RKO (cell line): Measurements from ENCODE around the gene TSHZ2.

Source experiments
- DNase-seq: peaks from one replicate; pipeline ENCODE4 v3.0.0-alpha.2; 2016; ENCODE audit warnings: low spot score

The TSHZ2 gene

GRCh38 chr20:53133628-53134027 is 161.5 kb downstream of the TSHZ2 start:
- DNase-seq: no peak

DNA sequence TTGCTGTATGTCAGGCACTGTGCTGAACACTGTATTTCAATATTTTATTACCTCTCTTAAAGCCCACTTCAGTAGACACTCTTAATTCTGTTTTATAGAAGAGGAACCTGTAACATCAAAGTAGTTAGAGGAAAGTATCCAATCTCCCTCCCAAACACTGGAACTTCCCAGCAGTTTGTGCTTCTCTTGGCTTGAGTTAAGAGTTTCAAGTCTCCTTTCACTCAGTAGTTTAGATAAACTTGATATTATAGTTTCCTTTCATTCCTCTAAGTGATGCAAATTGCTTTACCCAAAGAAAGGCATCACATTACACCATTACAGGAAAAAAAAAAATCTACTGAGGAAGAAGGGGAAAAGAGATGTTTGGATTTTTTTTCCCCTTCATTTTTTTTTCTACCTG is 164.3 kb downstream of the TSHZ2 start:
- no peak for DNase-seq

DNA sequence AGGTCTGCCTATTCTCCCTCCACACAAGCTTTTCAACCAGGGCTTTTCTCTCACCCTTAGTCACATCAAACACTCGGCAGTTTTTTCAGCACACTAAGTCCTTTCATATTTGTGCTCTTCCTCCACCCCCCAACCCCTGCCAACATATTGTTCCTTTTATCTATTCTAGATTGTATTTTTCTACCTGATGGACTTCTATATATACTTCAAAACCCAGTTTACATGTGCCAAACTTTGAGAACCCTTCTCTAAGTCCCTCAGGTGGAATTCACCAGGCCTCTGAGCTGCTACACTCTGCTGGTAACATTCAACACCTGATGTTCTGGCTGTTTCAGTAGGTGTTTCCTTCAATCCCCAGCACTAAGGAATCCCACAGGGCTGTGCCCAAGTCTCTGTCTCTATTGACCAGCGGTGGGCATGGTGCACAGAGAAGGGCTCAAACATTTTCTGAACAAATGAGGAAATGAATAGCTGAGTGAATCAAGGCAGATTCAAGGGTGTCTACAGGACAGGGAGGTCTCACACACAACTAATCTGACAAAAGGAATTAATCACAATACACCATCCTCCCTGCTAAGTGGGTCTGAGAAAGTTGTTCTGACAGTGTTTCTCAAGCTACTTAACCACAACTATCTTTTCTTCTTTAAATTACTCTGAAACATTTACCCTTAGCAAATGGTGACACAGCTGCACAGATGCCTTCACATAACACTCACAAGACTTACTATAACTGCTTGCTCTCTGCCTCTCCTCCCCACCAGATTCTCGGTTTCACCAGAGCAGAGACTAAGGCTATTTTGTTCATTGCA is 166.5 kb downstream of the TSHZ2 start:
- no peak for DNase-seq

DNA sequence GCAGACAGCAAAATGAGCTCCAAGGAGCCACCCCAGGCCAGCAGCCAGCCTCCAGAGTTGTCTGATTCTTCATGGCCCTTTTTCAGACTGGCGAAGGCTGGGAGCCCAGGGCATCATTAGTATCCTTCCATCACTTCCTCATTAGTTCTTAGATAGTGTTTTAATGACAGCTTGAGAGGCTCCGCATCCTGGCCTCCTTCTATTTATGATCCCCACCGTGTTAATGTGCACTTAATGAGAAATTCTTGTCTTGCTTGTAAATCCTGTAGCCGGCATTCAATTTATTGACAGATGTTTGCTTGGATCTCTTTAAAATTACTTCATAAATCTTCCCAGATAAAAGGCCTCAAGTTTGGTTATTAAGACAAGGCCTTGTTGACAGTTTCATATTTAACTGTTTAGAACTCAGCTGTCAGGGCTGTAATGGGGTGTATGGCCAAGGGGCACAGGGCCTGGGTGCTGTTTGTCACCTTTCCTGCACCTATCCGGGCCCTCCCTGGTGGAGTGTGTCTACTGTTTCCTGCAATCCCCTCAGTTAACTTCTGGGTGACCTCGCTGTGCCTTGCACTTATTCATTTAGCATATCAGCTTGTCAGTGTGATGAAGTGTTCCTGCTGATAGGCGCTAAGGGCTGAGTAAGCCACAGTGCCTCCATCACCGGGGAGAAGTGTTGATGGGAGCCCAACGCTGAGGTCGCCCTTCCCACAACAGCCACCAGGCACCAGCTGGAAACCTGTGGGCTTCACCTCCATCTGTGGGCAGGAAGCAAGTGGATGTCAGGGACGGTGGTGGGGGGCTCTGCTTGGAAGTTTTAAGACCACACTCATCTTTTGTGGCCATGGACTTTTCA is 169.3 kb downstream of the TSHZ2 start:
- DNase-seq: no peak

DNA sequence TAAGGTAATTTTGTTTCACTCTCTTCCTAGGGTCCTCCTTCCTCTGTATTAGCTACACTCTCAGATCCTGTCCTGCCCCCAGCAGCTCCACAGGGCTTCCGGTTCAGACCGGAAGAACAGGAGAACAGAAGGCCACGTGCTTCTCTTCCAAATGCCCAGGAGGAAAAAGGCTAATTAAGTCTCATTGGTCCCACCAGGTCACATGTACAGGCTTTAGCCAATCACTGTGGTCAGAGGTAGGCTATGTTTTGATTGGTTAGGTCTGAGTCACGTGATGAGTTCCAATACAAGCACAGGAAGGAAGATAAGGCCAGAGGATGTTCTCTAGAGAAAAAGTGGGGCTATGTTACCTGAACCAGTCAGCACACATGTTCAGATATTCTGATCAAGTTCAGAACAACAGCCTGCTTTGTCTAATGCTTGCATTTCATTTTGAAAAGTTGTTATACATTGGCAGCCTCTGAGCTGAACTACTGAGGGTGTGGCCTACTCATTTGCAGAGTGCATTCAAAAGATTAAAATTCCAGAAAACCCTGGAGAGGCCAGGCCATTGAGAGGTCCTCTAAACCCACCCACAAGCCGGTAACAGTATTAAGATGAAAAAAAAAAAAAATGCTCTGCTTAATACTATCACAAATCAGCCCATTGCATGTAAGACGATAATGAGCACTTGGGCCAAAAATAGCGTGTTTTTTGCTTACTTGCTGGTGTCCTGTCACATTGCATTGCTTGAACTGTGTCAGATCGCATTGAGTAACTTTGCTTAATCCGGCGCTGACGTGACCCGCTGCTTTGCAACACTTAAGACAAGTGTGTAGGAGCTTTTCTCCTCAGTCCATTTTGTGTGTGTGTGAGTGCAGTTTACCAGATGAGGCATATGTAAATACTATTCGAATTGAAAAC is 170.3 kb downstream of the TSHZ2 start:
- DNase-seq: peak; percentile 10

- DNase-seq: no peak
These were observed 174.2 kb downstream of the TSHZ2 start for GRCh38 chr20:53146201-53146891.

DNA sequence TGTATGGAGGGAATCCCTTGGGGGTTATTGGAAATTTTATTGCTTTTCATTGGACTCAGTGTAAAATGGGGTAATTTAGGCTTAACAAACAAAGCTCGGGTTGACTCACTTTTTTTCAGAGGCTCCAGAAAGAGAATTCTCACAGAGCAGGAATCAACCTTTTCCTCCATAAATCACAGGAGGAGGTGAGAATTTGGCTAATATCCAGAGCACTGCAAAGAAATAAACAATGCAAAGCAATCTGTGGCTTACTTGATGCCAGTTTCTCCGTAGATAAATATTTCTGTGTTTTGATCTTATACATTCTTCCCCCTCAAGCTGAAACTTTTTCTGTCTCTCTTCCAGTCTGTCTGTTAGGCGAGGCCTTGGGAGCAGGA is 176.6 kb downstream of the TSHZ2 start:
- DNase-seq: no peak

DNA sequence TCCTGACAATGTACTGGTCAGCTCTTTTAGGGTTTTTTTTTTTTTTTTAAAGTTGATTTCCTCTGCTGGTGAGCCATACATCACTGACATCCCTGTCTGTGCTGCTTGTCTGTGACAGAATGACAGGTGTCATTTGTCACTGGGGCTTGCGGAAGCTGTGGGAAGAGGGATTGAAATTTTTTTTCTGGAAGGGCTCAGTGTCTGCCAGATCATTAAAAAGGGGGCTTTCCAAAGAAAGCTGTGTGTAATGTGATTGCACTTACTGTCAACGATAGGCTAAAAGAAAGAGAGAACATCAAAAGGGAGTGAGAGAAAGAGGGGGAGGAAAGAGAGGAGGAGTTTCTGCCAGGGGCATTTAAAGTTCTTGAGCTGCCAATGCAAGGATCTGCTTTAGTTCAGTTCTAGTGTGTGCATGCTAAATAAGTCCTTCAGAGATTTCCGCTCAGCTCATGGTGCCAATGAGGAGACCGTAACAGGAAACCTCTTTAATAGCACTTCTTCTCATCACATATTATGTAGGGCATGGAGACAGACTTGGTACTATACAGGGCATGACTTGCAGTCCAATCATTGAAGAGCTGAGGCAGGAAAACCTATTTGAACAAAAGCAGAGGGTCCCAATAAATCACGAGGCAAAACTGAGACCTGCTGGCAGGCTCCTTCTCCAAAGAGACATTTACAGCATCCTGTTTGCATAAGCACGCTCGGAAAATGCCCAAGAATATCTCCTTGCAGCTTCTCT is 177.2 kb downstream of the TSHZ2 start:
- no peak for DNase-seq

GRCh38 chr20:53149890-53150205 is 177.7 kb downstream of the TSHZ2 start:
- no peak for DNase-seq

DNA sequence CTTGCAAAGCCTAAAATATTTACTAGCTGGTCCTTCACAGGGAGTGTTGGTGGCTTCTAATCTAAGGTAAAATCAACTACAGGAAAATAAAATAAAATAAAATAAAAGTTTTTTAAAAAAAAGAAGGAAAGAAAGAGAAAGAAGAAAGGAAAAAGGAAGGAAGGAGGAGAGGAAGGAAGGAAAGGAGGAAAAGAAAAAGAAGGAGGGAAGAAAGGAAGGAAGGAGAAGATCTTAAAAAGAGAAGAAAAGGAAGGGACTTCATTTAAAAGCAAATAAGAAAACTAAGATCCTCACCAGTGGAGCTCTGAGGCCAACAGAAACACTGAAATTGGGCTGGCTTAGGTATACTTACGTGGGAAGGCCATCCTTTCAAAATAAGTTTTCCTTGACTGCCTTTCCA is 178.4 kb downstream of the TSHZ2 start:
- DNase-seq: no peak

GRCh38 chr20:53152228-53152627 is 180.1 kb downstream of the TSHZ2 start:
- DNase-seq: no peak

- no peak for DNase-seq
These were observed 182.4 kb downstream of the TSHZ2 start for GRCh38 chr20:53154540-53154939.

DNA sequence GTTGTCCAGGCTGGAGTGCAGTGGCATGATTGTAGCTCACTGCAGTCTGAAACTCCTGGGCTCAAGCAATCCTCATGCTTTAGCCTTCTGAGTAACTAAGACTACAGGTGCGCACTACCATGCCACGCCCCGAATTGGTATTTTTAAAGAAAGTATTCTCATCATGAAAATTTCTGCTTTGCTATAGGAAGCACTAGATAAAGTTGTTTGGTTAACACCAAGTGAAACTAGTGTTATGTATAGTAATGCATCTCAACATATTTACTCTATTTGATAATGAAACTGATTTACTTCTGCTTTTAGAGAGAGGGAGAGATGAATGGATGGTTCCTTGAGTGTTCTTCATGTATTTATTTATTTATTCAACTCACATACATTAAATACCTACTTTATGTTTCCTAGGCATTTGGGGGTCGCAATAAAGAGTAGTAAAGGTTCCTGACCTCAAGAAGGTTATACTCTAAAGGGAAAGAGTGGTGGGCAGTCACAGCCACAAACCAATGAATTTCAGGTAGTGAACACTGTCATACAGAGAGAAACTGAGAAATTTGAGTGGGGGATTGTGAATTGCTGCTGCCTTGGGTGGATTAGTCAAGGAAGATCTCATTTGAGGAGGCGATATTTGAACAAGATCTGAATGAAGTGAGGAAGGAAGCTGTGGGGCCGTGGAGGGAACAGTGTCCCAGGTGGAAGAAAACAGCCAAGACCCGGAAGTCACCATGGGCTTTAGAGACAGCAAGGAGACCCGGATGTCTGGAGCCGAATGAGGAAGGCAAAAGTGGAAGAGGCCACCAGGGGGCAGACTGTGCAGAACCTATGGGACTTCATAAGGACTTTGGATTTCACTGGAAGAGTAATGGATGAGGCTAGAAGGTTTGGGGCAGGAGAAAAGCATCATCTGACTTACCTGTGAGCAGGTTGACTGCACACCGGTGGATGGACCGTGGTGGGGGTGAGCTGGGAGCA is 185.6 kb downstream of the TSHZ2 start:
- peak; percentile 50 for DNase-seq

DNA sequence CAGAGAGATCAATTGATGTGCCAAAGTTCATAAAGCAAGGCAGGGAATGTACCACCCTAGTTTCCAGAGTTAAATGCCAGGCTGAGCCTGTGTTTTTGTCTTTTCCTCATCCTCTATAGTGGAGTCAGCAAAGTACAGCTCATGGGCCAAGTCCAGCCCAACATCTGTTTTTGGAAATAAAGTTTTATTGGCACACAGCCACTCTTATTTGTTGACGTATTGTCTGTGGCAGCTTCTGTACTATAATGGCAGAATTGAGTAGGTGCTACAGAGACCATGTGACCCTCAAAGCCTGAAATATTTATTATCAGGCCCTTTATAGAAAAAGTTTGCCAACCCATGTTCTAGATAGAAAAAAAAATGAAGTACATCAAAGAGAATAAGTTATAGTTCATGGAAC is 187.0 kb downstream of the TSHZ2 start:
- no peak for DNase-seq

GRCh38 chr20:53161073-53161472 is 188.9 kb downstream of the TSHZ2 start:
- DNase-seq: no peak

- no peak for DNase-seq
These were observed 189.3 kb downstream of the TSHZ2 start for GRCh38 chr20:53161473-53161872.

DNA sequence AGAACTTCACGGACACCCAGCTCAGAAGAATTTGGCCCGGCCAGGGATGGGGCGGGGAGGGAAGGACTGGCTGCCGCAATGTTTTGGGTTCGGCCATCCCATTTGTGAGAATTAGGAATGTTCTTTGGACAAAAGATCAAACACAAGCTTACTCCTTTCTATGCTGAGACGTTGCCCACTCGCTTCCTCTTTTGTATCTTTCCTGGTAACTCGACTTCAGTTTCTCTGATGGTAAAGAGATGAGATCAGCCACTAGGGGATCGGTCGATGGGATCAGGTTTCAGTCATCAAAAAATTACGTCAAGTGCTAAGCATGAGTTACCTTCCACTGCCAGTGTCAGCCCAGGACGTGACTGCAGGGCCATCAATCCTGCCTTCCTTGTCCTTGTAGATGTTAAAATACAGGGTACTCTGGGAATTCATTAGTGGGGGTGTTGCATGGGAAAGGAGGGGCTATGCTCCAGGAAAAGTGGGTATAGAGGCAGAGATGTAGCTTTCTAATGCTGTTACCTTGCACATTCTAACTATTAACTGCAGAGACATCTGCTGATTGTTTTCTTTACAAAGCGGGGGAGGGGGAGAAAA is 190.2 kb downstream of the TSHZ2 start:
- peak; percentile 56 for DNase-seq

DNA sequence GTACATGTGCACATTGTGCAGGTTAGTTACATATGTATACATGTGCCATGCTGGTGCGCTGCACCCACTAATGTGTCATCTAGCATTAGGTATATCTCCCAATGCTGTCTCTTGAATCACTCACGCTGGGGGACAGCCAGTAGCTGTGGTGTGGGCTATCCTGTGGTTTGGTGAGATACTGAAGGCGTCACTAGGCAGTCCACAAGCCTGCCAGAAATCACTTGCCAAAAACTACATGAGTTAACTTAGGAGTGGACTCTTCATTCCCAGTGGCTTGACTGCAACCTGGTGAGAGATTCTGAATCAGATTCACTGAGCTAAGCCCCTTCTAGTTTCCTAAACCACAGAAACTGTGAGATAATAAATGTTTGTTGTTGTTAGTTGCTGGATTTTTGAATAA is 191.3 kb downstream of the TSHZ2 start:
- DNase-seq: no peak

DNA sequence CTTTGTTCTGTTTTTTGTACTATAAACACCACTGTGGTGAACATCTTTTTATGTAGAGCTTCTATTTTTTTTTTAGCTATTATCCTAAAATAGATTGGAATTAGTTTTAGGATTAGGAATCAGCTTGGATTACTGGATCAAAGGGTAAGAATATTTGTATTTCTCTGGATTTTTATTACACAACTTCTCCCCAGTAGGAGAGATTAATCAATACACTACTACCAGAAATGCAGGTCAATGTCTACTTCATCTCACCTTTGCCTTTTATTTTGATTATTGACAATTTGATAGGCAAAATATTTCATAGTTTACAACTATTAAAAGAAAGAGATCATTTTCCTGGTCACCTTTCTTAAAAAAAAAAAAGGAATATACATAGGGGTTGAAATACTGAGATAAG is 191.9 kb downstream of the TSHZ2 start:
- no peak for DNase-seq

GRCh38 chr20:53165452-53165851 is 193.3 kb downstream of the TSHZ2 start:
- DNase-seq: no peak
